H9 (cell line): ENCODE data around the gene KIF26B. TPM values are rescaled to one million over a fixed set of nuclear protein-coding genes. Genes with fewer than 3 reads are reported as not detected.

Experiments
- DNase-seq: peaks from one replicate; pipeline ENCODE4 v3.0.0-alpha.2; 2017
- H2AFZ ChIP-seq: one replicate; pipeline ENCODE4 v1.6.1; 2013; ENCODE audit warnings: mild to moderate bottlenecking, low read length, control low read depth, moderate library complexity
- H2AK5ac ChIP-seq: 2 replicates; pipeline ENCODE4 v1.6.1; 2013; ENCODE audit warnings: low read length, control low read depth, mixed read lengths; ENCODE audit not compliant: insufficient read length
- H2BK120ac ChIP-seq: one replicate; pipeline ENCODE4 v1.6.1; 2013; ENCODE audit warnings: low read depth, mild to moderate bottlenecking, low read length, control low read depth, inconsistent platforms; ENCODE audit not compliant: poor library complexity, severe bottlenecking
- H2BK12ac ChIP-seq: 2 replicates; pipeline ENCODE4 v1.6.1; 2013; ENCODE audit warnings: low read length, control low read depth, mixed read lengths, low read depth; ENCODE audit not compliant: insufficient read length
- H2BK15ac ChIP-seq: 2 replicates; pipeline ENCODE4 v1.6.1; 2013; ENCODE audit warnings: low read depth, low read length, control low read depth
- H2BK20ac ChIP-seq: one replicate; pipeline ENCODE4 v1.6.1; 2013; ENCODE audit warnings: low read depth, mild to moderate bottlenecking, low read length, control low read depth, inconsistent platforms; ENCODE audit not compliant: poor library complexity, severe bottlenecking
- H2BK5ac ChIP-seq: 2 replicates; pipeline ENCODE4 v1.6.1; 2013; ENCODE audit warnings: low read length, control low read depth, mixed read lengths; ENCODE audit not compliant: insufficient read length
- H3K14ac ChIP-seq: 2 replicates; pipeline ENCODE4 v1.6.1; 2013; ENCODE audit warnings: low read length, control low read depth; ENCODE audit not compliant: insufficient read depth
- H3K18ac ChIP-seq: 2 replicates; pipeline ENCODE4 v1.6.1; 2013; ENCODE audit warnings: low read depth, mild to moderate bottlenecking, mixed read lengths, low read length, control low read depth; ENCODE audit not compliant: insufficient read length
- H3K23ac ChIP-seq: 2 replicates; pipeline ENCODE4 v1.6.1; 2013; ENCODE audit warnings: low read length, control low read depth, mixed read lengths, low read depth; ENCODE audit not compliant: insufficient read length
- H3K23me2 ChIP-seq: 2 replicates; pipeline ENCODE4 v1.6.1; 2013; ENCODE audit warnings: low read depth, mild to moderate bottlenecking, mixed read lengths, low read length, control low read depth; ENCODE audit not compliant: insufficient read length, poor library complexity, severe bottlenecking
- H3K27ac ChIP-seq: 2 replicates; pipeline ENCODE4 v1.5.1; 2013; ENCODE audit warnings: low read length, control low read depth, mixed read lengths, low read depth; ENCODE audit not compliant: insufficient read length
- H3K27me3 ChIP-seq: 2 replicates; pipeline ENCODE4 v1.6.1; 2013; ENCODE audit warnings: low read length, control low read depth, inconsistent platforms; ENCODE audit not compliant: insufficient read depth
- H3K4ac ChIP-seq: 2 replicates; pipeline ENCODE4 v1.6.1; 2013; ENCODE audit warnings: low read depth, mild to moderate bottlenecking, control low read depth, inconsistent platforms, low read length, moderate library complexity
- H3K4me1 ChIP-seq: 2 replicates; pipeline ENCODE4 v1.6.1; 2013; ENCODE audit warnings: low read length, control low read depth, inconsistent platforms; ENCODE audit not compliant: insufficient read depth
- H3K4me2 ChIP-seq: 2 replicates; pipeline ENCODE4 v1.6.1; 2013; ENCODE audit warnings: low read length, control low read depth, mixed read lengths; ENCODE audit not compliant: insufficient read length, insufficient read depth
- H3K56ac ChIP-seq: 2 replicates; pipeline ENCODE4 v1.6.1; 2013; ENCODE audit warnings: low read depth, mild to moderate bottlenecking, mixed read lengths, low read length, control low read depth; ENCODE audit not compliant: insufficient read length
- H3K79me1 ChIP-seq: 2 replicates; pipeline ENCODE4 v1.6.1; 2013; ENCODE audit warnings: low read depth, mild to moderate bottlenecking, moderate library complexity, low read length, control low read depth, inconsistent platforms; ENCODE audit not compliant: insufficient read depth, poor library complexity, severe bottlenecking
- H3K79me2 ChIP-seq: 2 replicates; pipeline ENCODE4 v1.6.1; 2013; ENCODE audit warnings: low read length, control low read depth, inconsistent platforms; ENCODE audit not compliant: insufficient read depth
- H3K9ac ChIP-seq: 2 replicates; pipeline ENCODE4 v1.6.1; 2013; ENCODE audit warnings: low read length, control low read depth, mixed read lengths; ENCODE audit not compliant: insufficient read length; ENCODE audit errors: extremely low read depth
- H3K9me3 ChIP-seq: one replicate; pipeline ENCODE4 v1.6.1; 2013; ENCODE audit warnings: low read depth, low read length, inconsistent platforms; ENCODE audit not compliant: control insufficient read depth
- H3T11ph ChIP-seq: one replicate; pipeline ENCODE4 v1.6.1; 2013; ENCODE audit warnings: mild to moderate bottlenecking, low read length, control low read depth, inconsistent platforms
- H4K20me1 ChIP-seq: one replicate; pipeline ENCODE4 v1.6.1; 2013; ENCODE audit not compliant: control insufficient read depth, insufficient read length, insufficient read depth
- H4K5ac ChIP-seq: 2 replicates; pipeline ENCODE4 v1.6.1; 2013; ENCODE audit warnings: low read depth, mild to moderate bottlenecking, mixed read lengths, low read length, control low read depth; ENCODE audit not compliant: insufficient read length
- H4K8ac ChIP-seq: replicated peaks from 2 replicates; pipeline ENCODE4 v1.6.1; 2013; ENCODE audit warnings: low read length, control low read depth, mixed read lengths, low read depth; ENCODE audit not compliant: insufficient read length
- H4K91ac ChIP-seq: 2 replicates; pipeline ENCODE4 v1.6.1; 2013; ENCODE audit warnings: low read depth, mild to moderate bottlenecking, moderate library complexity, mixed read lengths, low read length, control low read depth; ENCODE audit not compliant: insufficient read length
- H3K27ac Mint-ChIP-seq, 3 experiments: 2 replicates in 2 of 3; 3 replicates in 1 of 3; pipeline ENCODE4 v1.8.0; 2020 to 2021; ENCODE audit warnings: mixed read lengths in 3 of 3, mild to moderate bottlenecking in 1 of 3, moderate library complexity in 1 of 3
- H3K27me3 Mint-ChIP-seq: 2 replicates; pipeline ENCODE4 v1.8.0; 2021; ENCODE audit warnings: low read depth, mild to moderate bottlenecking, moderate library complexity, mixed read lengths
- H3K36me3 Mint-ChIP-seq, 3 experiments: 2 replicates in 2 of 3; 3 replicates in 1 of 3; pipeline ENCODE4 v1.8.0; 2020 to 2021; ENCODE audit warnings: low read depth in 3 of 3, mixed read lengths in 3 of 3; ENCODE audit not compliant: insufficient read depth in 1 of 3
- H3K4me1 Mint-ChIP-seq, 2 experiments: 2 replicates each; pipeline ENCODE4 v1.8.0; 2020; ENCODE audit warnings: mixed read lengths in 2 of 2
- H3K4me3 Mint-ChIP-seq, 2 experiments: 2 replicates in 1 of 2; 3 replicates in 1 of 2; pipeline ENCODE4 v1.8.0; 2020 to 2021; ENCODE audit warnings: mild to moderate bottlenecking in 2 of 2, mixed read lengths in 2 of 2, moderate library complexity in 1 of 2
- H3K9me3 Mint-ChIP-seq, 2 experiments: 2 replicates in 1 of 2; 3 replicates in 1 of 2; pipeline ENCODE4 v1.8.0; 2020; ENCODE audit warnings: mild to moderate bottlenecking in 2 of 2, mixed read lengths in 2 of 2, moderate library complexity in 1 of 2
- CTCF ChIP-seq: fragments of 200-600 bp; sonication (generic); conservative IDR thresholded peaks from 3 replicates; pipeline ENCODE4 v1.8.0; 2021; ENCODE audit warnings: antibody characterized with exemption, mild to moderate bottlenecking
- WGBS: extraction: QIAGEN DNeasy Blood & Tissue Kit; methylation state at CpG from one replicate; pipeline ENCODE4 v1.1.7; 2013; ENCODE audit warnings: missing lambda C conversion rate, low lambda C conversion rate, mixed read lengths; ENCODE audit not compliant: insufficient read length; ENCODE audit errors: extremely low coverage; 5-methylcytosine and 5-hydroxymethylcytosine counted together
- total RNA-seq: library from RNA; stranded (reverse); gene quantifications from 2 replicates; pipeline ENCODE4 v1.2.1, GENCODE V29; 2021

Gene KIF26B
- total RNA-seq, 1 experiment from 2014 or later: 0.13 TPM

GRCh38 chr1:245207801-245208200 is 53.0 kb downstream of the KIF26B start:
- H2BK20ac ChIP-seq: no peak overlapping the region
- H3K14ac ChIP-seq: no peak overlapping the region
- no peaks in the 10 kb centered on the region for H4K20me1 ChIP-seq
- H3K9ac ChIP-seq: no peak overlapping the region
- no peak overlapping the region for H3K56ac ChIP-seq
- H2BK15ac ChIP-seq: no peak overlapping the region
- H3K27ac Mint-ChIP-seq: no peak overlapping the region
- no peak overlapping the region for H3K18ac ChIP-seq
- H3K36me3 Mint-ChIP-seq: peaks cover 11 to 22% (median 20%) of the 10 kb centered on the region in 3 experiments
- H2BK120ac ChIP-seq: no peak overlapping the region
- no peak overlapping the region for H4K91ac ChIP-seq
- H3K23me2 ChIP-seq: no peaks in the 10 kb centered on the region
- no peak overlapping the region for H3K4me3 Mint-ChIP-seq
- no CpG with 5 or more reads among the region's 6 CpGs for WGBS
- H3K9me3 Mint-ChIP-seq: peaks cover 27 to 31% of the 10 kb centered on the region in 2 experiments
- no peak overlapping the region for H2AK5ac ChIP-seq
- H3K23ac ChIP-seq: no peak overlapping the region
- no peak for TF ChIP-seq CTCF
- 0 out of 2 replicates have a peak, but pooled peaks cover 2% of the 10 kb centered on the region for H3K27me3 Mint-ChIP-seq
- no peak overlapping the region for H3K27ac ChIP-seq
- H3K79me2 ChIP-seq: no peaks in the 10 kb centered on the region
- peaks cover 12% of the 10 kb centered on the region for H3K9me3 ChIP-seq
- H3K4me1 Mint-ChIP-seq: peaks cover 0 to 9% of the 10 kb centered on the region in 2 experiments; a peak in 1 of 4 replicates
- H3K4me2 ChIP-seq: no peak overlapping the region
- H3K79me1 ChIP-seq: no peaks in the 10 kb centered on the region
- no peaks in the 10 kb centered on the region for H3K27me3 ChIP-seq
- no peak overlapping the region for H2AFZ ChIP-seq
- no peak overlapping the region for H4K8ac ChIP-seq
- H4K5ac ChIP-seq: no peak overlapping the region
- no peak overlapping the region for H2BK12ac ChIP-seq
- H3K4me1 ChIP-seq: no peaks in the 10 kb centered on the region
- DNase-seq: no peak
- no peak overlapping the region for H3T11ph ChIP-seq
- H3K4ac ChIP-seq: no peak overlapping the region
- no peak overlapping the region for H2BK5ac ChIP-seq
